GM23338 (cell line): ENCODE results near the gene TRAF2. TPM values are rescaled to one million over a fixed set of nuclear protein-coding genes. Genes with fewer than 3 reads are reported as not detected.

ENCODE experiments used
- ATAC-seq: fragments of 200-7000 bp; cut with Tn5 transposase; 3 replicates; pipeline ENCODE4 v1.9.1; 2020
- DNase-seq: peaks from one replicate; pipeline ENCODE4 v3.0.0-alpha.2; 2015; ENCODE audit warnings: low spot score
- H2AFZ ChIP-seq: fragments of 200-600 bp; sonication (generic); 2 replicates; pipeline ENCODE4 v1.8.0; 2016; ENCODE audit warnings: antibody characterized with exemption, mild to moderate bottlenecking, moderate library complexity
- H3F3A ChIP-seq: fragments of 200-600 bp; sonication (generic); replicated peaks from 2 replicates; pipeline ENCODE4 v1.8.0; 2017; ENCODE audit warnings: antibody characterized with exemption, mixed run types, low read depth
- H3K27ac ChIP-seq: fragments of 200-600 bp; sonication (generic); 2 replicates; pipeline ENCODE4 v1.6.1; 2016; ENCODE audit warnings: low read depth
- H3K27me3 ChIP-seq: fragments of 200-600 bp; sonication (generic); 2 replicates; pipeline ENCODE4 v1.8.0; 2016; ENCODE audit warnings: mild to moderate bottlenecking, mixed run types, moderate library complexity; ENCODE audit not compliant: insufficient read depth
- H3K36me3 ChIP-seq: fragments of 200-600 bp; sonication (generic); 2 replicates; pipeline ENCODE4 v1.8.0; 2016; ENCODE audit warnings: mild to moderate bottlenecking; ENCODE audit not compliant: insufficient read depth
- H3K4me1 ChIP-seq: fragments of 200-600 bp; sonication (generic); 2 replicates; pipeline ENCODE4 v1.8.0; 2016; ENCODE audit warnings: mild to moderate bottlenecking, moderate library complexity; ENCODE audit not compliant: insufficient read depth
- H3K4me2 ChIP-seq: fragments of 200-600 bp; sonication (generic); 2 replicates; pipeline ENCODE4 v1.7.1; 2017; ENCODE audit warnings: mixed run types
- H3K4me3 ChIP-seq: fragments of 200-600 bp; sonication (generic); 2 replicates; pipeline ENCODE4 v1.6.1; 2016; ENCODE audit warnings: mixed run types
- H3K79me2 ChIP-seq: fragments of 200-600 bp; sonication (generic); replicated peaks from 2 replicates; pipeline ENCODE4 v1.8.0; 2017; ENCODE audit warnings: mild to moderate bottlenecking; ENCODE audit not compliant: insufficient read depth
- H3K9me2 ChIP-seq: fragments of 200-600 bp; sonication (generic); 2 replicates; pipeline ENCODE4 v1.8.0; 2017; ENCODE audit not compliant: insufficient read depth
- H4K20me1 ChIP-seq: fragments of 200-600 bp; sonication (generic); replicated peaks from 2 replicates; pipeline ENCODE4 v1.8.0; 2017; ENCODE audit warnings: mild to moderate bottlenecking; ENCODE audit not compliant: insufficient read depth
- H3K27ac Mint-ChIP-seq: 2 replicates; pipeline ENCODE4 v1.8.0; 2020; ENCODE audit warnings: inconsistent platforms, mild to moderate bottlenecking, moderate library complexity, mixed read lengths
- H3K27me3 Mint-ChIP-seq: 3 replicates; pipeline ENCODE4 v1.8.0; 2022; ENCODE audit warnings: low read depth, mild to moderate bottlenecking, moderate library complexity, mixed read lengths, inconsistent platforms; ENCODE audit not compliant: insufficient read depth, poor library complexity
- H3K36me3 Mint-ChIP-seq: 3 replicates; pipeline ENCODE4 v1.8.0; 2021; ENCODE audit warnings: low read depth, mild to moderate bottlenecking, inconsistent platforms, moderate library complexity, mixed read lengths
- H3K4me1 Mint-ChIP-seq: 3 replicates; pipeline ENCODE4 v1.8.0; 2020; ENCODE audit warnings: mild to moderate bottlenecking, inconsistent platforms, mixed read lengths
- H3K4me3 Mint-ChIP-seq: 3 replicates; pipeline ENCODE4 v1.8.0; 2021; ENCODE audit warnings: moderate library complexity, mild to moderate bottlenecking, inconsistent platforms, mixed read lengths
- H3K9me3 Mint-ChIP-seq: 3 replicates; pipeline ENCODE4 v1.8.0; 2020; ENCODE audit warnings: moderate library complexity, mild to moderate bottlenecking, inconsistent platforms, mixed read lengths
- EZH2 ChIP-seq: fragments of 200-600 bp; sonication (generic); IDR thresholded peaks from one replicate; pipeline ENCODE4 v1.8.0; 2017; ENCODE audit warnings: antibody characterized with exemption, mild to moderate bottlenecking, low read depth; ENCODE audit not compliant: unreplicated experiment
- JUNB ChIP-seq: IDR thresholded peaks from one replicate; pipeline ENCODE4 v1.6.1; 2016; ENCODE audit warnings: antibody characterized with exemption; ENCODE audit not compliant: unreplicated experiment
- NANOG ChIP-seq: IDR thresholded peaks from 2 replicates; pipeline ENCODE4 v1.6.1; 2016; ENCODE audit warnings: antibody characterized with exemption, borderline replicate concordance
- STAT1 ChIP-seq: IDR thresholded peaks from one replicate; pipeline ENCODE4 v1.6.1; 2016; ENCODE audit warnings: antibody characterized with exemption; ENCODE audit not compliant: unreplicated experiment
- ZNF114 ChIP-seq: fragments of 250-450 bp; sonication (Bioruptor Pico); IDR thresholded peaks from 2 replicates; pipeline ENCODE4 v1.5.0; 2020; ENCODE audit warnings: mild to moderate bottlenecking, moderate library complexity
- ZNF331 ChIP-seq: fragments of 250-450 bp; sonication (Bioruptor Pico); IDR thresholded peaks from 2 replicates; pipeline ENCODE4 v1.5.0; 2020; ENCODE audit warnings: low read depth, mild to moderate bottlenecking, moderate library complexity
- polyA plus RNA-seq: library from polyadenylated mRNA; unstranded; fragments of >200 nt; fragmentation: Nextera tagmentation; extraction: Ambion mirVana; gene quantifications from 2 replicates; pipeline ENCODE4 v1.2.1, GENCODE V29; 2016
- total RNA-seq: library from RNA; depleted of rRNA; stranded (reverse); fragments of >200 nt; shearing (Covaris generic); gene quantifications from 2 replicates; pipeline ENCODE4 v1.2.3, GENCODE V29; 2014
- TF ChIP-seq, protein P1 (sequence below): fragments of 250-450 bp; sonication (Bioruptor Pico); IDR thresholded peaks from 2 replicates; pipeline ENCODE4 v1.5.0; 2020; ENCODE audit warnings: mild to moderate bottlenecking, moderate library complexity
- TF ChIP-seq, protein P2 (sequence below): IDR thresholded peaks from 2 replicates; pipeline ENCODE4 v1.6.1; 2016; ENCODE audit warnings: antibody characterized with exemption
- TF ChIP-seq, protein P3 (sequence below), 2 experiments: fragments of 200-600 bp in 1 of 2; sonication (generic) in 1 of 2; conservative IDR thresholded peaks; 2 replicates each; pipeline versions ENCODE4 v1.5.1 to v1.6.1; 2016 to 2017; ENCODE audit warnings: antibody characterized with exemption in 2 of 2, low read depth in 2 of 2, mild to moderate bottlenecking in 2 of 2, moderate library complexity in 1 of 2

The TRAF2 gene
- total and polyA plus RNA-seq, 2 experiments from 2014 or later: 25.4 to 39.9 TPM

DNA sequence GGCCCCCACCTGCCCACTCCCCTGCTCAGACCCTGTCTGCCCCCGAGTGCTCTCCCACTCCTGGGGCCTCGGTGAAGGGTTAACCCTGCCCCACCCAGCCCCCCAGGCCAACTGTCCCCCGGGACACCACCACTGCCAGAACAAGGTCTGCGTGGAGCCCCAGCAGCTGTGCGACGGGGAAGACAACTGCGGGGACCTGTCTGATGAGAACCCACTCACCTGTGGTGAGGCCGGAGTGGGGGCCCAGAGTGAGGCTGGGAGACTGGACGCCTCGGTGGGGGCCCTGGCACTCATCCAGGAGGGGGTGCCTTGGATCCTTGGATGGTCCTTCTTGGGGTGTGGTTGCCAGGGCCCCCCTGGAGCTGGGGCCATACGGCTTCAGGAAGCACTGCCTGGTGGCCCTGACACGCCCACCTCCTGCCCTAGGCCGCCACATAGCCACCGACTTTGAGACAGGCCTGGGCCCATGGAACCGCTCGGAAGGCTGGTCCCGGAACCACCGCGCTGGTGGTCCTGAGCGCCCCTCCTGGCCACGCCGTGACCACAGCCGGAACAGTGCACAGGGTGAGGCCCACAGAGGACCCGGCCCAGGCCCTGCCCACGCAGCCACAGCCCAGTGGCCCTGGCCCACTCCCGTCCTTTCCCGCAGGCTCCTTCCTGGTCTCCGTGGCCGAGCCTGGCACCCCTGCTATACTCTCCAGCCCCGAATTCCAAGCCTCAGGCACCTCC, 32.0 kb upstream of the TRAF2 start (continued):
- TF ChIP-seq, protein P1, sequence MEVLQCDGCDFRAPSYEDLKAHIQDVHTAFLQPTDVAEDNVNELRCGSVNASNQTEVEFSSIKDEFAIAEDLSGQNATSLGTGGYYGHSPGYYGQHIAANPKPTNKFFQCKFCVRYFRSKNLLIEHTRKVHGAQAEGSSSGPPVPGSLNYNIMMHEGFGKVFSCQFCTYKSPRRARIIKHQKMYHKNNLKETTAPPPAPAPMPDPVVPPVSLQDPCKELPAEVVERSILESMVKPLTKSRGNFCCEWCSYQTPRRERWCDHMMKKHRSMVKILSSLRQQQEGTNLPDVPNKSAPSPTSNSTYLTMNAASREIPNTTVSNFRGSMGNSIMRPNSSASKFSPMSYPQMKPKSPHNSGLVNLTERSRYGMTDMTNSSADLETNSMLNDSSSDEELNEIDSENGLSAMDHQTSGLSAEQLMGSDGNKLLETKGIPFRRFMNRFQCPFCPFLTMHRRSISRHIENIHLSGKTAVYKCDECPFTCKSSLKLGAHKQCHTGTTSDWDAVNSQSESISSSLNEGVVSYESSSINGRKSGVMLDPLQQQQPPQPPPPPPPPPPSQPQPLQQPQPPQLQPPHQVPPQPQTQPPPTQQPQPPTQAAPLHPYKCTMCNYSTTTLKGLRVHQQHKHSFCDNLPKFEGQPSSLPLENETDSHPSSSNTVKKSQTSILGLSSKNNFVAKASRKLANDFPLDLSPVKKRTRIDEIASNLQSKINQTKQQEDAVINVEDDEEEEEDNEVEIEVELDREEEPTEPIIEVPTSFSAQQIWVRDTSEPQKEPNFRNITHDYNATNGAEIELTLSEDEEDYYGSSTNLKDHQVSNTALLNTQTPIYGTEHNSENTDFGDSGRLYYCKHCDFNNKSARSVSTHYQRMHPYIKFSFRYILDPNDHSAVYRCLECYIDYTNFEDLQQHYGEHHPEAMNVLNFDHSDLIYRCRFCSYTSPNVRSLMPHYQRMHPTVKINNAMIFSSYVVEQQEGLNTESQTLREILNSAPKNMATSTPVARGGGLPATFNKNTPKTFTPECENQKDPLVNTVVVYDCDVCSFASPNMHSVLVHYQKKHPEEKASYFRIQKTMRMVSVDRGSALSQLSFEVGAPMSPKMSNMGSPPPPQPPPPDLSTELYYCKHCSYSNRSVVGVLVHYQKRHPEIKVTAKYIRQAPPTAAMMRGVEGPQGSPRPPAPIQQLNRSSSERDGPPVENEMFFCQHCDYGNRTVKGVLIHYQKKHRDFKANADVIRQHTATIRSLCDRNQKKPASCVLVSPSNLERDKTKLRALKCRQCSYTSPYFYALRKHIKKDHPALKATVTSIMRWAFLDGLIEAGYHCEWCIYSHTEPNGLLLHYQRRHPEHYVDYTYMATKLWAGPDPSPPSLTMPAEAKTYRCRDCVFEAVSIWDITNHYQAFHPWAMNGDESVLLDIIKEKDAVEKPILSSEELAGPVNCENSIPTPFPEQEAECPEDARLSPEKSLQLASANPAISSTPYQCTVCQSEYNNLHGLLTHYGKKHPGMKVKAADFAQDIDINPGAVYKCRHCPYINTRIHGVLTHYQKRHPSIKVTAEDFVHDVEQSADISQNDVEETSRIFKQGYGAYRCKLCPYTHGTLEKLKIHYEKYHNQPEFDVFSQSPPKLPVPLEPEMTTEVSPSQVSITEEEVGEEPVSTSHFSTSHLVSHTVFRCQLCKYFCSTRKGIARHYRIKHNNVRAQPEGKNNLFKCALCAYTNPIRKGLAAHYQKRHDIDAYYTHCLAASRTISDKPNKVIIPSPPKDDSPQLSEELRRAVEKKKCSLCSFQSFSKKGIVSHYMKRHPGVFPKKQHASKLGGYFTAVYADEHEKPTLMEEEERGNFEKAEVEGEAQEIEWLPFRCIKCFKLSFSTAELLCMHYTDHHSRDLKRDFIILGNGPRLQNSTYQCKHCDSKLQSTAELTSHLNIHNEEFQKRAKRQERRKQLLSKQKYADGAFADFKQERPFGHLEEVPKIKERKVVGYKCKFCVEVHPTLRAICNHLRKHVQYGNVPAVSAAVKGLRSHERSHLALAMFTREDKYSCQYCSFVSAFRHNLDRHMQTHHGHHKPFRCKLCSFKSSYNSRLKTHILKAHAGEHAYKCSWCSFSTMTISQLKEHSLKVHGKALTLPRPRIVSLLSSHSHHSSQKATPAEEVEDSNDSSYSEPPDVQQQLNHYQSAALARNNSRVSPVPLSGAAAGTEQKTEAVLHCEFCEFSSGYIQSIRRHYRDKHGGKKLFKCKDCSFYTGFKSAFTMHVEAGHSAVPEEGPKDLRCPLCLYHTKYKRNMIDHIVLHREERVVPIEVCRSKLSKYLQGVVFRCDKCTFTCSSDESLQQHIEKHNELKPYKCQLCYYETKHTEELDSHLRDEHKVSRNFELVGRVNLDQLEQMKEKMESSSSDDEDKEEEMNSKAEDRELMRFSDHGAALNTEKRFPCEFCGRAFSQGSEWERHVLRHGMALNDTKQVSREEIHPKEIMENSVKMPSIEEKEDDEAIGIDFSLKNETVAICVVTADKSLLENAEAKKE (CRISPR knock-in tag): no peak
- TF ChIP-seq STAT1: no peak
- TF ChIP-seq, protein P2, sequence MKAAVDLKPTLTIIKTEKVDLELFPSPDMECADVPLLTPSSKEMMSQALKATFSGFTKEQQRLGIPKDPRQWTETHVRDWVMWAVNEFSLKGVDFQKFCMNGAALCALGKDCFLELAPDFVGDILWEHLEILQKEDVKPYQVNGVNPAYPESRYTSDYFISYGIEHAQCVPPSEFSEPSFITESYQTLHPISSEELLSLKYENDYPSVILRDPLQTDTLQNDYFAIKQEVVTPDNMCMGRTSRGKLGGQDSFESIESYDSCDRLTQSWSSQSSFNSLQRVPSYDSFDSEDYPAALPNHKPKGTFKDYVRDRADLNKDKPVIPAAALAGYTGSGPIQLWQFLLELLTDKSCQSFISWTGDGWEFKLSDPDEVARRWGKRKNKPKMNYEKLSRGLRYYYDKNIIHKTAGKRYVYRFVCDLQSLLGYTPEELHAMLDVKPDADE: no peak
- TF ChIP-seq JUNB: no peak

DNA sequence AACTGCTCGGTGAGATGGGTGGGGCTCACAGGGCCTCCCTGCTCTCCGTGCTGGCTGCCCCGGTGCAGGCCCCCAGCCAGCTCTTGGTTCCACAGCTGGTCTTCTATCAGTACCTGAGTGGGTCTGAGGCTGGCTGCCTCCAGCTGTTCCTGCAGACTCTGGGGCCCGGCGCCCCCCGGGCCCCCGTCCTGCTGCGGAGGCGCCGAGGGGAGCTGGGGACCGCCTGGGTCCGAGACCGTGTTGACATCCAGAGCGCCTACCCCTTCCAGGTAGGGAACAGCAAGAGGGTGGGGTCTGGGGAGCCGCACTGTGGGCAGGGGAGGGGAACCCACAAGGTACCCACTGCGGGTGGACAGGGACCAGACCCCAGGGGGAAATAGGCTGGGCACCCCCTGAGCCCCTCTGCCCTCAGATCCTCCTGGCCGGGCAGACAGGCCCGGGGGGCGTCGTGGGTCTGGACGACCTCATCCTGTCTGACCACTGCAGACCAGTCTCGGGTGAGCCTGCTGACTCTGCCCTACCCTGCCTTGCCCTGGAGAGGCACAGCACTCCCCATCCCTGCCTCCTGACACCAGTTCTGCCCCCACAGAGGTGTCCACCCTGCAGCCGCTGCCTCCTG, 31.4 kb upstream of the TRAF2 start:
- no peaks in the 10 kb centered on the region; the same call in 1 of the 2 replicates for H3K4me1 ChIP-seq
- H3K27me3 ChIP-seq: no peaks in the 10 kb centered on the region
- H2AFZ ChIP-seq: no peak overlapping the region
- Mint-ChIP-seq H3K4me3 (no peak overlapping the region), H3K36me3 (peaks cover 2% of the 10 kb centered on the region; the same call in 2 of the 3 replicates), H3K4me1 (no peaks in the 10 kb centered on the region), H3K27ac (no peak overlapping the region), H3K9me3 (no peaks in the 10 kb centered on the region), H3K27me3 (peaks cover 3% of the 10 kb centered on the region)
- ATAC-seq (no peak), DNase-seq (no peak)
- H3F3A ChIP-seq: no peaks in the 10 kb centered on the region
- no peaks in the 10 kb centered on the region for H3K79me2 ChIP-seq
- no peak overlapping the region for H3K4me3 ChIP-seq
- H3K27ac ChIP-seq: no peak overlapping the region
- no peaks in the 10 kb centered on the region; the same call in 1 of the 2 replicates for H3K36me3 ChIP-seq
- H4K20me1 ChIP-seq: no peaks in the 10 kb centered on the region
- no peak overlapping the region for H3K4me2 ChIP-seq
- H3K9me2 ChIP-seq: no peaks in the 10 kb centered on the region
- TF ChIP-seq ZNF114 (CRISPR knock-in tag) (no peak), EZH2 (no peak), ZNF331 (no peak), NANOG (no peak), JUNB (no peak)
- TF ChIP-seq, protein P3, sequence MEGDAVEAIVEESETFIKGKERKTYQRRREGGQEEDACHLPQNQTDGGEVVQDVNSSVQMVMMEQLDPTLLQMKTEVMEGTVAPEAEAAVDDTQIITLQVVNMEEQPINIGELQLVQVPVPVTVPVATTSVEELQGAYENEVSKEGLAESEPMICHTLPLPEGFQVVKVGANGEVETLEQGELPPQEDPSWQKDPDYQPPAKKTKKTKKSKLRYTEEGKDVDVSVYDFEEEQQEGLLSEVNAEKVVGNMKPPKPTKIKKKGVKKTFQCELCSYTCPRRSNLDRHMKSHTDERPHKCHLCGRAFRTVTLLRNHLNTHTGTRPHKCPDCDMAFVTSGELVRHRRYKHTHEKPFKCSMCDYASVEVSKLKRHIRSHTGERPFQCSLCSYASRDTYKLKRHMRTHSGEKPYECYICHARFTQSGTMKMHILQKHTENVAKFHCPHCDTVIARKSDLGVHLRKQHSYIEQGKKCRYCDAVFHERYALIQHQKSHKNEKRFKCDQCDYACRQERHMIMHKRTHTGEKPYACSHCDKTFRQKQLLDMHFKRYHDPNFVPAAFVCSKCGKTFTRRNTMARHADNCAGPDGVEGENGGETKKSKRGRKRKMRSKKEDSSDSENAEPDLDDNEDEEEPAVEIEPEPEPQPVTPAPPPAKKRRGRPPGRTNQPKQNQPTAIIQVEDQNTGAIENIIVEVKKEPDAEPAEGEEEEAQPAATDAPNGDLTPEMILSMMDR (conservative IDR thresholded peaks at IDR 0.05; ENCODE audit: low read depth in 2 of 2): no peak
